HUDEP-2 (cell line): ENCODE measurements around the gene TUBA8.
"Not testable (repeated sequence)": the region's sequence is repeated elsewhere in the genome, so short reads cannot be mapped to it uniquely, and the experiment has no call there.

Experiments
- DNase-seq, 76 experiments: peaks; one replicate each; lab custom pipeline; 2025; ENCODE audit not compliant: unreplicated experiment in 76 of 76; lab: John Stamatoyannopoulos, UW

The TUBA8 gene

DNA sequence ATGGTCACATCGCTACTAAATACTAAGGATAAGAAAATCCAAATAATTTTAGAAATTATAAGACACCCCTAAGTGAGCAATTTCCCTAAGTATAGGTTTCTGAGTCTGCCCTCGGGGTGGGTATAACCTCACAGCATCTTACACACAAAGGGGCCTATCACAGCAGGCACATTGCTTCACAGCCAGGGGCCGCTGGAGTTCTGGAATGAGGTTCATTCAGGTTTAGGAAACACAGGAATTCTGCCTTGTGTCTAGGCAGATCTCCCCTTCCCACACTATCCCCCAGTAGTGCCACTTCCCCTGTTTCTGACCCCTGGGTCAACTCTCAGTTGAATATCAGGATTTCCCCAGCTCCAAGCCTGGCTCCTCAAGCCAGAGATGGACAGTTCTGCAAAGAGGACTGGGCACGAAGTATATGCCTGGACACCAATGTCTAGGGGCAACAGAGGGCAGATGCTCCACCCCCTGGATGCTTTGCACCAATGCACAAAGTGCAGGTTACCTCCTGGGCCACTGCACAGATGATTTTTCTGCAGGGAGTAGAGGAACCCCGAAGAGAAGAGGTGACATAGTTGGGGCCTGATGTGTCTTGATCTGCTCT is 11.4 kb downstream of the TUBA8 start:
- no peak for DNase-seq

DNA sequence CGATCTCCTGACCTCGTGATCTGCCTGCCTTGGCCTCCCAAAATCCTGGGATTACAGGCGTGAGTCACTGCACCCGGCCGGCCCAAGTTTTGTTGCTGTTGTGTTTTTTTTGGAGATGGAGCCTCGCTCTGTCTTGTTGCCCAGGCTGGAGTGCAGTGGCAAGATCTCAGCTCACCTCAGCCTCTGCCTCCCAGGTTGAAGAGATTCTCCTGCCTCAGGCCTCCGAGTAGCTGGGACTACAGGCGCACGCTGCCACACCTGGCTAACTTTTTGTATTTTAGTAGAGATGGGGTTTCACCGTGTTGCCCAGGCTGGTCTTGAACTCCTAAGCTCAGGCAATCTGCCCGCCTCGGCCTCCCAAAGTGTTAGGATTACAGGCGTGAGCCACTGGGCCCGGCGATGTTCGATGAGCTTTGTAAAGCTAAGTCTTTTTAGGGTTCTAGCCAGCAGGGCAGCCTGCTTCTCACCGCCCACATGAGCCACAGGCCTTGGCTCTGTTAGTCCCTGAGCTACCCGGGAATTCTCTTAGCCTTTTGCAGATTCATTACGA is 12.9 kb downstream of the TUBA8 start:
- DNase-seq, result not testable (repeated sequence)

DNA sequence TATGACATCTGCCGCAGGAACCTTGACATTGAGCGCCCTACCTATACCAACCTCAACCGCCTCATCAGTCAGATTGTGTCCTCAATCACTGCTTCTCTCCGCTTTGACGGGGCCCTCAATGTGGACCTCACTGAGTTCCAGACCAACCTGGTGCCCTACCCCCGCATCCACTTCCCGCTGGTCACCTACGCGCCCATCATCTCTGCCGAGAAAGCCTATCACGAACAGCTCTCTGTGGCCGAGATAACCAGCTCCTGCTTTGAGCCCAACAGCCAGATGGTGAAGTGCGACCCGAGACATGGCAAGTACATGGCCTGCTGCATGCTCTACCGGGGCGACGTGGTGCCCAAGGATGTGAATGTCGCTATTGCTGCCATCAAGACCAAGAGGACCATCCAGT is 16.0 kb downstream of the TUBA8 start:
- DNase-seq, result no peak

DNA sequence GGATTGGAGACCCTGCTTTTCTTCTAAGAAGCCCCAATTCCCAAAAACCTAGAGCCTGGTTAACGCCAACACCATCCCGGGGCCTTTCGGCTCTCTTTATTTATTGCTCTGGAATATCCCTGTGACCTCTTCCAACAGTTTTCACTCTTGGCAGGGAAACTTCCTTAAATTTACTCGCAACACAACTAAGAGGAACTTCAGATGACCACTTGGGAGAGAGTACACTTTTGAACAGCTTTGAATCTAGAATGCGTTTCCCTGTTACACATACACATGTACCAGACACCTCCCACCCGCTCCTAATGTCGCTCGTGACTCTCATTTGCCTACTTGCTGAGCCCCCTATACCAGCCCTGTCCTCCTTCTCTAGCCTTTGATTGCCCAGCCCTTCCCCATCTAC is 19.4 kb downstream of the TUBA8 start:
- DNase-seq, result no peak

DNA sequence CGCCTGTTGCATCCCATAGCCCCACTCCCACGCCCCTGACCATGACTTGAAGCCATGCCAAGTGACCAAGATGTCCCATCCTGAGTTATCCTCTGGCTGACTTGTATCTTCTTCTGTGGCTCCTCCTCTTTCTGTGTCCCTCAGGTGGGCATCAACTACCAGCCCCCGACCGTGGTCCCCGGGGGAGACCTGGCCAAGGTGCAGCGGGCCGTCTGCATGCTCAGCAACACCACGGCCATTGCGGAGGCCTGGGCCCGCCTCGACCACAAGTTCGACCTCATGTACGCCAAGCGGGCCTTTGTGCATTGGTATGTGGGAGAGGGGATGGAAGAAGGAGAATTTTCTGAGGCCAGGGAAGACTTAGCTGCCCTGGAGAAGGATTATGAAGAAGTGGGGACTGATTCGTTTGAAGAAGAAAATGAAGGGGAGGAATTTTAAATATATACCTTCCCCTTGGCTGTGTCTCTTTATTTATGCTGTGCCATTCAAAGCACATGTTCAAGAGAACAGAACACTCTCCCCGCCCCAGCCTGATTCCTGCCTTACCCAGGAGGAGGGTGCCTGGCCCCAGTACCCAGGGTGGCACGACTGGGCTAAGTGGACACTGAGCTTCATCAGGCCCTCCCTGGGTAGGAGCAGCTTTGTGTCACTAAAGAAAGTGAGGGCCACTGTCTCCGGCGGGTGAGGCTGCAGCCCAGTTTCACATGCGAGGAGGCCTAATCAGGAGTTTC is 20.3 kb downstream of the TUBA8 start:
- no peak for DNase-seq

DNA sequence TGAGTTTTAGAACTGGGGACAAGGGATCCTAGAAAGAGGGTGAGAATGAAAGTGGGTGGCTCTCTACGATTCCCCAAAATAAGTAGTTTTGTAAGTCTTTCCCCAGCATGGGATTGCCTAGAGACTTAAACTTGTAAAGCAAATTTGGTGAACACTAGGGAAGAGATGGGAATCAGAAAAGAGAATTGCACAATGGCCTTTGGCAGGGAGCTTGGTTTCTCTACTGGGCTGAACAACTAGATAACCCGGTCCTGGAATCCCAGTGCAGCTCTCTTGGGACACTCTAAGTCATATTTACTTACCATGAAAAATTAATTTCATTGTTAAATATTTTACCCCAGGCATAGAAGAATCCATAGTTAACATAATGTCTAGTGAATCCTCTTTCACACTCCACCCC is 22.8 kb downstream of the TUBA8 start:
- DNase-seq, result no peak

DNA sequence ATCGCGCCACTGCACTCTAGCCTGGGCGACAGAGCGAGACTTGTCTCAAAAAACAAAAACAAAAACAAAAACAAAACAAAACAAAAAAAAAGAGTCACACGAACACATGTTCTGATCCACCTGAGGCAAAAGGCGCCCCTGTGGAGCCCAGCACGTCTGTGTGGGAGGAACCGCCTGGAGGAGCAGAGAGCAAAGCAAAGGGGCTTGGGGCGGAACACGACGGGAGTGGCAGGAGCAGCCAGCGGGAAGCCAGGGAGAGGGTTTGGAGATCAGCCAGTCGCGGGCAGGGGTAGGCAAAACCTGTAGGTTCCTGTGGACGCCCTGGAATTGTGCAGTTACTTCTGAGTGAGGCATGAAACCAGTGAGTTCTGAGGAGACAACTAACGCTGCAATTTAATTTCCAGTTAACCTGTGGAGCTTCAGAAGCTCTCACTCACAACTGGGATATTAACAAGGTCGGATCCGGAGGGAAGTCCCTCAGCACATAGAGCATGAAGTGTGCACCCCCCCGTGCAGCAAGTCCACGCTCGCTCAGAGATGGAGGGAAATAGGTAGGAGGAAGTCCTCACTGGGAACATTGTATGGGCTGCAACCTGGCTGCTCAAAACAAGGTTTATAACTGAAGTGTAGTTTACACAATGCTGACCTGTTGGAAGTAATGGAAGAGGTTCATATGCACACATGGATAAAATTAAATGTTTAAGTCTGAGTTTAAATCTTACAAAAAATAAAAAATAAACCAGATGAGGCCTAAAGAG is 26.1 kb downstream of the TUBA8 start:
- no peak for DNase-seq

DNA sequence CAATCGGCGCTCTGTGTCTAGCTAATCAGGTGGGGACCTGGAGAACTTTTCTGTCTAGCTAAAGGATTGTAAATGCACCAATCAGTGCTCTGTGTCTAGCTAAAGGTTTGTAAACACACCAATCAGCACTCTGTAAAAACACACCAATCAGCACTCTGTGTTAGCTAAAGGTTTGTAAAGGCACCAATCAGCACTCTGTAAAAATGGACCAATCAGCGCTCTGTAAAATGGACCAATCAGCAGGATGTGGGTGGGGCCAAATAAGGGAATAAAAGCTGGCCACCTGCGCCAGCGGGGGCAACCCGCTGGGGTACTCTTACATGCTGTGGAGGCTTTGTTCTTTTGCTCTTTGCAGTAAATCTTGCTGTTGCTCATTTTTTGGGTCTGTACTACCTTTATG is 30.4 kb downstream of the TUBA8 start:
- not testable (repeated sequence) for DNase-seq

DNA sequence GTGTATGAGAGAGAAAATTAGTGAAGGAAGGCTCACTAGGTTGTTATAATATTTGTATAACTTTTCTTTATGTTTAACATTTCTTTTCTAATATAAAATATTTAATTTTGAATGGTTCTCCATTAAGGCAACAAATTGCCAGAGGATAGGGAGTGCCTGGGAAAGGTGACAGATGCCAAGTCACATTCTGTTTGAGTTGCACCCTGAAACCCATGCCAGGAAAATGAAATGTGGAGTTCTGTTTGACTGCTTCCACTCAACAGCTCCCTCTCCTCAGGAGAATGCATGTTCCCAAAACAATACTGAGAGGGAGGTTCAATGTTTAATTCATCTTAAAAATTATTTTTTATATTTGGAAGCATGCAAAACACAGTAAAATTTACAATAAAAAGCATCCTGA is 33.5 kb downstream of the TUBA8 start:
- no peak for DNase-seq

DNA sequence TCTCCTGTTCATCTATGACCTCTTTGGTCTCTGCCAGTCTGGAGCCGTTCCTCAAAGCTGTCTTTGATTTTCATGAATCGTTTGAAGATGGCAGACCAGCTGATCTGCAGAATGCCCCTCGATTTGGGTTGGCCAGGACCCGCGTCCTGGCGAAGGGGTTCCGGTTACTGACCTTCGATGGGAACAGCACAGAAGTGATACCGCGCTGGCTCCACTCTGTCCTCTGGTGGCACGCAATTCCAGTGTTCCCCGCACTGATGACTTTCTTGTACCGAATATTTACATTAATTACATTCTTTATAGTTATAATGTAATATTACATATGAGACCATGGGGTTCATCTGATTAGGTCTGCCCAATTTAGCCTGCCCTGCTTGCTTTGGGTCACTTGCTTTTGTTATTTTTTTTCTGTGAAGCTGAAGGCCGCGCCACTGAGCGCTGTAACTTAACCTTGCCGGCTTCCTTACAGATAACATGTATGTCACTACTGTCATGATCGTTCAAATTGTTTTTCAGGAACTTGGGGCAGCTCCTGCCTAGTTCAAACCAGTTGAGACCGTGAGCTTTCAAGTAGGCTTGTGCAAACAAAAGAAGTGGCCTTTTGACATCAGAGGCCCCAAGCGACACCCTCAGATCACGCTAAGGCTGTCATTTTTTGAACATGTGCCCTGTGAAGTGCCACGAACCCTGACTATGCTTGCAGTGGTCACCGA is 35.2 kb downstream of the TUBA8 start:
- no peak for DNase-seq

DNA sequence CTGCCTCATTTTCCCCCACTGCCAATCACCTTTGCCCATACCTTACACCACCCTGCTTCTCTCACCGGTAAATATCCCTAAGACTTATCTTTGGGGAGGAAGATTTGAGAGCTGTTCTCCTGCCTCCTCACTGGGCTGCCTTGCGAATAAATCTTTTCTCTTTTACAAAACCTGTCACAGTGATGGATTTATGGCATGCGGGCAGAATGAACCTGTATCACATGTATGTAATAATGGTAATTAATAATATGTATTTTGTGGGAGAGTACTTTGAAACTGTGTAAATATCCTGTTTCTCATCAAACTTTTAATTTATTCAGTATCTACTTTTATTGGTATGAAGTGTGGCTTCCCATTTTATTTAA is 35.8 kb downstream of the TUBA8 start:
- no peak for DNase-seq

DNA sequence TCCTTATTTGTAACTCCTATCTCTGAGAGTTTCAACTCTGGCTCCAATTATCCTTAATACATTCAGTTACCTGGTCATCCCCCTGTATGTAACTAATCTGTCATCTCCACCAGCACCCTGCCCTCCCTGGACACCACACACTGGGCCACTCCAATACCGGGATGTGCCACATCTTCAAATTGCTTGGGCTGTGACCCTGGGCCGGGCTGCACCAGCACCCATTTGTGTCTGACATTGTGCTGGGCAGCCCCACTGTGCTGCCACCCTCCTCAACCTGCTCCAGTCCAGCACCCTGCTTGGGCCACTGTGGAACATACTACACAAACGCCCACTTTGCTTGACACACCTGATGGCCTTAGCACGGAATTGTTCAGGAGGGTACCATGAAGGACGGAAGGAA is 37.2 kb downstream of the TUBA8 start:
- no peak for DNase-seq

DNA sequence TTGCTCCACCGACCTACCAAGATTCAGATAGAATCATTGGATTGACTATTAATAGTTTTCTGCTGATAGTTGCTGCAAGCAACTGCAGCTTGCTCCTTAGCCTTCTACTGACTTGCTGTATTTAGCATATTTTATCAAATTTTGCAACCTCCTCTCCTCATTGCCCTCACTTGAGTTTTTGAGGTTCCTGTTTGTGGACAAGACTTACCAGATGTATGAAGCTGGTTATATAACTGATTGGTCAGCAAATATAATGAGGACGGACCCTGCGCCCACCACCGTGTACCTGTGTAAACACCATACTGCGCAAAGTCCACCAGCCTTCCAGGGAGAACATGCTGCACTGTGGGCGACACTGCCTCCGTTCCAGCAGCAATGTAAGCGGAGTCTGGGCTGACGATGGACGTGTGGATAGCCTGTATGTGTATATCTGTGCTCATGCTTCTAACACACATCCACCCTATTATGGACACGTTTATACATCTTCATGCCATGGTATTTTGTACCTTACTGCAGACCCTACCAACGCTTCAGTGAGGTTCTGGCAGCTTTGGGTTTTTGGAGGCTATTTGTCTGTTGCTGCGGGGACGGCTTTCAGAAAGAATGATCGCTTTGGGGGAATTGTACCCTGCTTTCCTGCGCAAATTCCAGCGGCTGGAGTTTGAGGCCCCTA is 37.8 kb downstream of the TUBA8 start:
- no peak for DNase-seq

DNA sequence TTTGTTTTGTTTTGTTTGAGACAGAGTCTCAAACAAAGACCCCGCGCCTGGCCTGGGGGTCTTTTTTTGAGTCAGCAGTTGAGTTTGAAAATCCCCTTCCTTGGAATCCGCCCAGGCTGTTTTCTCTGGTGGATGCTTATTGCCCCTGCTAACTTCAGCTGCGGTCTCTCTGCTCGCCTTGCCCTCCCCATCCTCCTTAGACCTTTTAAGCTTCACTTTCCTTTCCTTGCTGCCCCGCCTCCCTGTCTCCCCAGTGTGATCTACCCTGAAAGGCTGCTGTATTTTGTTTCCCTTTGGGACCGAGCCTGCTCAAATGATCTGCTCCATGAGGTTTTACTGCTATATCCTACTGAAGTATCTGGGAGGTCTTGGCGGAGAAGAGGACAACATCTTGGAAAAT is 41.9 kb downstream of the TUBA8 start:
- no peak for DNase-seq

DNA sequence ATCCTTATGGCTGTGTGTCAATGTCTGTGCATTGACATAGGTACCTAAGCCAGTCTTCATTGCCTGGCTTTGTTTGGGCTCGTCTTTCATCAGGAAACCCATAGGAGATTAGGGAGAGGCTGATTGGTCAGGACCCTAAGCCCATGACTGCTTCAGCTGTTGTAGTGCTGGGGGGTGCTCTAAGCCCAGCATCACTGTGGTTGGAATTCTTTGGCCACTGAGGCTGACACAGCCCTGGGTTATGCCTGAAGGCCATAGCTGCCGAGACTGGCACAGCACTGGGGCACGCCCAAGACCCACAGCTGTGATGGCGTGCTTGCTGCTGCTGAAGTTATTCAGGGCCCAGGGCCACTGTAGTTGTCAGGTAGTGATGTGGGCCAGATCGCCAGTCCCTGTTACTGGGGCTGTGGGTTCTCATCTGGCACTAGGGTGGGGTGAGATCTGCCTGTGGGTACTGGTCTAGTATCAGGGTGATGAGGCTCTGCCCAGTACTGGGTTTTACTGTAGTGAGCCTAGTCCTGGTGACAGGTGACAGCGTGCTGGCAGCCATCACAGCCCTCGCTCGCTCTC is 44.3 kb downstream of the TUBA8 start:
- DNase-seq, result no peak

DNA sequence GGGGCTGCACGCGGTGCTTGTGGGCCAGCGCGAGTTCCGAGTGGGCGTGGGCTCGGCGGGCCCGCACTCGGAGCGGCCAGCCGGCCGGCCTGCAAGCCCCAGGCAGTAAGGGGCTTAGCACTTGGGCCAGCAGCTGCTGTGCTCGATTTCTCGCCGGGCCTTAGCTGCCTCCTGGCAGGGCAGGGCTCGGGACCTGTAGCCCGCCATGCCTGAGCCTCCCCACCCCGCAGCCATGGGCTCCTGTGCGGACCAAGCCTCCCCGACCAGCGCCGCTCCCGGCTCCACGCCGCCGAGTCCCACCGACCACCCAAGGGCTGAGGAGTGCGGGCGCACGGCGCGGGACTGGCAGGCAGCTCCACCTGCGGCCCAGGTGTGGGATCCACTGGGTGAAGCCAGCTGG is 44.9 kb downstream of the TUBA8 start:
- DNase-seq, result not testable (repeated sequence)

DNA sequence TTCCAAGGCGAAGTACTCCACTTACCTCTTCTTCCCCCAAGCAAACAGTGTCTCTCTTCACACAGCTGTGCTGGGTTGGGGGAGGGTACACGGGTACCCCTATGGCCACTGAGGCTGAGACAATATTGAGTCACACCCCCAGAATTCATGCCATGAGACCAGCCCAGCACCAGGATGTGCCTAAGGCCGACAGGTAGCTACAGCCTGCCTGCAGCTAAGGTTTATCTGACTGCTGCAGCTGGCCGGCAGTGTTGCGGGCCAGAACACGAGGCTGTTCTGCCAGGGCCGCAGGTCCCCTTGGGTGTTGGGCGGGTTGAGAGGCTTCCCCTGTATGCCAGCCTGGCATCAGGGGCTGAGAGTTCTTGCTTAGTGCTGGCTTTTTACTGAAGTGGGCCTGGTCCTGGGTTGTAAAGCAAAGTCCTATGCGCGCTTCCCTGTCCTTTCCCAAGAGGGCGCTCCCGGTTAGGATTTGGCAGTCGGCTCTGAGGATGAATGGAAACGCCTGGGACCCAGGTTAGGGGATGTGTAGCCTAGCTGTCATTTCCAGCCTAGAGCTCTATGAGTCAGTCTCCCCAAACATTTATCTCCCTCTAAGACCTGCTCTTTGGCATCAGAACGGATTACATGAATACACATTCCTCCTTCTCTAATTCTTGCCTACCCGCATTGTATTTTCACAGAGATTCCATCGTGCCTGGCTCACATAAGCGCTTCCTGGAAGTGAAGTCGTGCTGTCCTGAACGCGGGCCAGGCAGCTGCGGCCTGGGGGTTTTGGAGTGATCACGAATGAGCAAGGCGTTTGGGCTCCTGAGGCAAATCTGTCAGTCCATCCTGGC is 46.5 kb downstream of the TUBA8 start:
- peak in 55 of 76 experiments; percentile 2 to 74 (median 36) for DNase-seq

DNA sequence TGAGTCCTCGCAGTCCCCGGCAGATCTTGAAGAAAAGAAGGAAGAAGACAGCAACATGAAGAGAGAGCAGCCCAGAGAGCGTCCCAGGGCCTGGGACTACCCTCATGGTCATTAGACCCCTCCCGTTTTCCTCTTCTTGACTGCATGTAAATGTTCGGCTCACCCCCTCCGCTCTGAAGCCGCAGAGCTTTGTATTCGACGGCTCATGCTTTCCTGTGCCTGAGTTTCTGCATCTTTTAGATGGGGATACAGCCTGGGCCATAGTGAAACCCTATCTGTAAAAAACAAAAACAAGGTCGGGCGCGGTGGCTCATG is 47.1 kb downstream of the TUBA8 start:
- DNase-seq, result no peak

DNA sequence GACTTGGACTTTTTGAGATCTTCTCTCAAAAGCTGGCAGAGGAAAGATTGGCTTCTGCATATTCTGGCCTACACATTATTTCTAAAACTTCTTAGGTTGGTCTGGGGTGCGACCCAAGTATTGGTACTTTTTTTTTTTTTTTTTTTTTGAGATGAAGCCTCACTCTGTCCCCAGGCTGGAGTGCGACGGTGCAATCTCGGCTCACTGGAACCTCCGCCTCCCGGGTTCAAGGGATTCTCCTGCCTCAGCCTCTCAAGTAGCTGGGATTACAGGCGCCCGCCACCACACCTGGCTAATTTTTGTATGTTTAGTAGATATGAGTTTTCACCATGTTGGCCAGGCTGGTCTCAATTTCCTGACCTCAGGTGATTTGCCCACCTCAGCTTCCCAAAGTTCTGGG is 50.0 kb downstream of the TUBA8 start:
- DNase-seq, result not testable (repeated sequence)
